Measurements from ENCODE around the gene ASIC4.

The ASIC4 gene

DNA sequence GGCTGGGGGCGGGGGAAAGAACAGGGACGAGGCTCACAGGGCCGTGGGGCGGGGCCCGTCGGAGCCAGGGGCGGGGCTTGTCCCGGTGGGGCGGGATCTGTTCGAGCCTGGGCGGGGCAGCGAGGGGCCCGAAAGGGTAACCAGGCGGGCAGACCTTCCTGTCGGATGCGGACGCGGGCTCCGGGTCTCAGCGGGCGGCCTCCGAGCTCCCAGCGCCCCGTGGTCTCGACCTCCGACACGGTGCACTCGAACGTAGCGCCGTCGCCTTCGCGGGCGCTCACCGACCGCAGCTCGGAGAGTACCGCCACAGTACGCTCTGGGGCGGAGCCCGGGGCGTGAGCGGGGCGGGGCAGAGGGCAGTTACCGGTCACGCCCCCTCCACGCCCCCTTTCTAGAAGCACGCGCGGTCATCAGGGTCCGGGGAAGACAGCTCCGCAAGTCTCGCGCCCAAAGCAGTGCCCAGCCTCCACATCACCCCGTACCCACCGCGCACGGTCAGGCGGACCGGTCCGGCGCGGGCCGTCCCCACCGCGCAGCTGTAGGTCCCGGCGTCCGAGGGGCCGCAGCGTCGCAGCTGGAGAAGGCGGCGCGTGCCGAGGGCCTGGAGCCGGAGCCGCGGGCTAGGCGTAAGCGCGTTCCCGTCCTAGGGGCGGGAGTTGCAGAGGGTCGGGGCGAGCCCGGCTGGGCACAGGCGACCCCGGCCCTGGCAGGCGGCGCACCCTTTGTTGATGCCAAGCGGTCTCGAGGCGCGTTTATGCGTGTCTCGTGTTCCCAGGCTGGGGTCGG is 38.3 kb downstream of the ASIC4 start:
- no peak overlapping the region for H3K27ac ChIP-seq (ENCODE audit: low read depth, low read length)
- peaks cover 9% of the 10 kb centered on the region in 2 donors for H3K27me3 ChIP-seq (ENCODE audit: control insufficient read depth in 1 of 2, insufficient read depth in 2 of 2, low read length in 2 of 2)
- peak overlapping the region; percentile 38 to 47 for H3K4me3 ChIP-seq (ENCODE audit: low read depth in 1 of 2, low read length in 2 of 2)
- H3K36me3 ChIP-seq (ENCODE audit: insufficient read depth, low read length): no peaks in the 10 kb centered on the region
- peaks cover 14% of the 10 kb centered on the region for H3K4me1 ChIP-seq (ENCODE audit: insufficient read depth, low read length)
- H3K9me3 ChIP-seq (ENCODE audit: low read length): no peaks in the 10 kb centered on the region
- H3K9ac ChIP-seq (ENCODE audit: low read length): no peak overlapping the region

DNA sequence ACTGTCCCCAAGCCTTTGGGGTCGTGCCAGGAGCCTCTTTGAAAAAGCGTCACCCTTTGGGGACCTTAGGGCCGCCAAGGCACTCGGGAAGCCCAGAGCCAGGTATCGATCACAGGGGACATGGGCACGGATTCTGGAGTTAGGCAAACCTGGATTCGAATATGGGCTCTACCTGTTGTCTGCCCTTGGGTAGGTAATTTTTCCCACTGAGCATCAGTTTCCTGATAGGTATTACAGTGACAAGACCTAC is 38.8 kb downstream of the ASIC4 start:
- H3K27me3 ChIP-seq (ENCODE audit: control insufficient read depth in 1 of 2, insufficient read depth in 2 of 2, low read length in 2 of 2): peaks cover 9% of the 10 kb centered on the region in 2 donors
- H3K36me3 ChIP-seq (ENCODE audit: insufficient read depth, low read length): no peaks in the 10 kb centered on the region
- H3K27ac ChIP-seq (ENCODE audit: low read depth, low read length): no peak overlapping the region
- peak overlapping the region; percentile 38 to 47 for H3K4me3 ChIP-seq (ENCODE audit: low read depth in 1 of 2, low read length in 2 of 2)
- H3K4me1 ChIP-seq (ENCODE audit: insufficient read depth, low read length): peaks cover 14% of the 10 kb centered on the region
- H3K9ac ChIP-seq (ENCODE audit: low read length): no peak overlapping the region
- no peaks in the 10 kb centered on the region for H3K9me3 ChIP-seq (ENCODE audit: low read length)

DNA sequence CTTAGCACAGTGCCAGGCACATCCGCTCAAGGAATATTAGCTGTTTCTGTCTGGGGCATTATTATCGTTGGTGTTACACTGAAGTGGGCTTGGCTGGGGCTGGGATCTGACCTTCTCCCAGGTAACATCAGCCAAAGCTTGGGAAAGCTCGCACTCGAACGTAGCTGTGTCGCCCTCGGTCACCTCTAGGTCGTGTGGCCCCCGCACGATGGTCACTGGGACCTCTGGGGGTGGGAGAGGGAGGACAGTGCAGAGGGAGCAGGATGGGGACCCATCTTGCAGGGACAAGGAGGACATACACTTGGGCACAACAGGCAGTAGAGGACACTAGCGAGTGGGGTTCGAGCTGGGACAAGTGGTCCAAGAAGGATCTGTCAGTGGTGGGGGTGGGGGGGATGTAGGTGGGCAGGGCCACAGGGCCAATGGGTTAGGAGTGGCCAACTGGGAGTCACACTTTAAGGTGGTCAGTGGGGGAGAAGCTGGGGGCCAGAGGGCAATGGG is 39.2 kb downstream of the ASIC4 start:
- Histone ChIP-seq H3K9me3 (ENCODE audit: low read length) (no peaks in the 10 kb centered on the region), H3K4me3 (ENCODE audit: low read depth in 1 of 2, low read length in 2 of 2) (peak overlapping the region in 1 of 2 donors; percentile 47), H3K27me3 (ENCODE audit: control insufficient read depth in 1 of 2, insufficient read depth in 2 of 2, low read length in 2 of 2) (peaks cover 9% of the 10 kb centered on the region in 2 donors), H3K9ac (ENCODE audit: low read length) (no peak overlapping the region), H3K27ac (ENCODE audit: low read depth, low read length) (no peak overlapping the region), H3K4me1 (ENCODE audit: insufficient read depth, low read length) (peaks cover 14% of the 10 kb centered on the region), H3K36me3 (ENCODE audit: insufficient read depth, low read length) (no peaks in the 10 kb centered on the region)

DNA sequence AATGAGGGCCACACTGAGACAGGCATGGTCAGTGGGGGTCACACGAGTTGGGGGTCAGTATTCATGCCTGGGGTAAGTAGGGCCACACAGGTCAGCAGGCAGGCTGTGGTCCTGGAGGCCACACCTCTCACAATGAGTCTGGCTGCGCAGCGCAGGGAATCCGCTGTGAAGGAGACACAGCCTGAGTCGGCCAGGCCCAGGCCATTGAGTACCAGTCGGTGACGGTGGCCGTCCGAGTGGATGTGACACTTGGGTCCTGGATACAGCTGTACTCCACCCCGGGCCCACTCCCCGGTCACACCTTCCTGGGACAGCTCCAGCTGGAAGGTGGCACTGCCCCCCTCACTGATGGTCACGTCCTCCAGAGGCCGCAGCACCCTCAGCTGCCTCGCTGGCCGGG is 40.1 kb downstream of the ASIC4 start:
- Histone ChIP-seq H3K27me3 (ENCODE audit: control insufficient read depth in 1 of 2, insufficient read depth in 2 of 2, low read length in 2 of 2) (peaks cover 9% of the 10 kb centered on the region in 2 donors), H3K9me3 (ENCODE audit: low read length) (no peaks in the 10 kb centered on the region), H3K27ac (ENCODE audit: low read depth, low read length) (no peak overlapping the region), H3K36me3 (ENCODE audit: insufficient read depth, low read length) (no peaks in the 10 kb centered on the region), H3K4me1 (ENCODE audit: insufficient read depth, low read length) (peaks cover 14% of the 10 kb centered on the region), H3K9ac (ENCODE audit: low read length) (no peak overlapping the region), H3K4me3 (ENCODE audit: low read depth in 1 of 2, low read length in 2 of 2) (no peak overlapping the region)

DNA sequence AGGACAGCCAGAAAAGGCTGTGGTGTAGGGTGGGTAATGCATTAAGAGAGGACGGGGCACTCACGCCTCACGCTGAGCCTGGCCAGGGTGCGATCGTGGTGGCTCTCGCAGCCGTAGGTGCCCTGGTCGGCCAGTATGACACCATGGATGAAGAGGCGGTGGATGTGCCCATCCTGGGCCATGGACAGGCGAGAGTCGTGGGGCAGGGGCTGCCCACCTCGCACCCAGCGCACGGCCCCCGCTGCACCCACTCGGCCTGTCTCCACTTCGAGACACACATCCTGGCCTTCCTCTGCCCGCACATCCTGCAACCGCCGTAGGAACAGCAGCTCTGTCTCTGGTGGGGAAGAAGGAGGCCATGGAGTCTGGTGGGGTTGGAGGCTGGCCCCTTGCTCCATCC is 41.7 kb downstream of the ASIC4 start:
- Histone ChIP-seq H3K4me3 (ENCODE audit: low read depth in 1 of 2, low read length in 2 of 2) (no peak overlapping the region), H3K36me3 (ENCODE audit: insufficient read depth, low read length) (no peaks in the 10 kb centered on the region), H3K9ac (ENCODE audit: low read length) (no peak overlapping the region), H3K4me1 (ENCODE audit: insufficient read depth, low read length) (peaks cover 21% of the 10 kb centered on the region), H3K27ac (ENCODE audit: low read depth, low read length) (no peak overlapping the region), H3K9me3 (ENCODE audit: low read length) (no peaks in the 10 kb centered on the region), H3K27me3 (ENCODE audit: control insufficient read depth in 1 of 2, insufficient read depth in 2 of 2, low read length in 2 of 2) (peaks cover 9% of the 10 kb centered on the region in 2 donors)

DNA sequence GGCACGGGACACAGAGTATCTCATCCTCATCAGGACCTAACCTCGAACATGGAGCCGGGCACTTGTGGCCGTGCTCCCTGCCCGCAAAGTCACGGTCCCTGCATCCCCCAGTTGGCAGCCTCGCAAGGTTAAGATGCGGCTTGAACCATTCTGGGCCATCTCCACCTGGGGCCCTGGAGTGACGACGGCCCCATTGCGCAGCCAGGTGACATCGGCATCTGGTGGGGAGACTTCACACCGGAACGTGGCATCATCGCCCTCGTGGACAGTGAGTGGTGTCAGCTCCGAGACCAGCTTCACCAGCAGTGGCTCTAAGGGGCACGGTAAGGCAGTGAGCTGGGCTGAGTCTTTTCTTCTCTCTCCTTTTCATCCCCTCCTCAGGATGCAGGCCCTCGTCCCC is 42.1 kb downstream of the ASIC4 start:
- Histone ChIP-seq H3K4me1 (ENCODE audit: insufficient read depth, low read length) (peaks cover 21% of the 10 kb centered on the region), H3K9me3 (ENCODE audit: low read length) (no peaks in the 10 kb centered on the region), H3K9ac (ENCODE audit: low read length) (no peak overlapping the region), H3K36me3 (ENCODE audit: insufficient read depth, low read length) (peaks cover under 1% of the 10 kb centered on the region), H3K4me3 (ENCODE audit: low read depth in 1 of 2, low read length in 2 of 2) (no peak overlapping the region), H3K27me3 (ENCODE audit: control insufficient read depth in 1 of 2, insufficient read depth in 2 of 2, low read length in 2 of 2) (peaks cover 7 to 9% of the 10 kb centered on the region in 2 donors), H3K27ac (ENCODE audit: low read depth, low read length) (no peak overlapping the region)

DNA sequence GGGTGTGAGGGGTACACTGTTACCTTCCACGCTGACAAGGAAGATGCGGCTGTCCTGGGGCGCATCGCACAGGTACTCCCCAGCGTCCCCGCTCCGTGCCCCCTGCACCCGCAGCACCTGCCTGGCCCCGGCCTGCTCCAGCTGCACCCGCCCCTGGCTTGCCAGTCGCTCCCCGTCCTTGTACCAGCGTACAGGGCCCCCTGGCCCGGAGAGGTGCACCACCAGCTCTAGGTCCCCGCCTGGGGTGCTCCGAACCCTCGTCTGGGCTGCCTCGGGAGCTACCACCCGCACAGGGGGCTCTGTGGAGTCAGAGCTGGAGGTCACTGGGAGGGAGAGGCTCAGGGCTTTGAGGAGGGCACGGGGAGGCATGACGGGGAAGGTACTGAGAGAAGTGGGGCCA is 43.0 kb downstream of the ASIC4 start:
- H3K36me3 ChIP-seq (ENCODE audit: insufficient read depth, low read length): peaks cover 10% of the 10 kb centered on the region
- no peak overlapping the region for H3K27ac ChIP-seq (ENCODE audit: low read depth, low read length)
- peaks cover 16% of the 10 kb centered on the region for H3K4me1 ChIP-seq (ENCODE audit: insufficient read depth, low read length)
- H3K27me3 ChIP-seq (ENCODE audit: control insufficient read depth in 1 of 2, insufficient read depth in 2 of 2, low read length in 2 of 2): peaks cover 0 to 9% of the 10 kb centered on the region in 2 donors
- H3K4me3 ChIP-seq (ENCODE audit: low read depth in 1 of 2, low read length in 2 of 2): no peak overlapping the region
- no peaks in the 10 kb centered on the region for H3K9me3 ChIP-seq (ENCODE audit: low read length)
- H3K9ac ChIP-seq (ENCODE audit: low read length): no peak overlapping the region

DNA sequence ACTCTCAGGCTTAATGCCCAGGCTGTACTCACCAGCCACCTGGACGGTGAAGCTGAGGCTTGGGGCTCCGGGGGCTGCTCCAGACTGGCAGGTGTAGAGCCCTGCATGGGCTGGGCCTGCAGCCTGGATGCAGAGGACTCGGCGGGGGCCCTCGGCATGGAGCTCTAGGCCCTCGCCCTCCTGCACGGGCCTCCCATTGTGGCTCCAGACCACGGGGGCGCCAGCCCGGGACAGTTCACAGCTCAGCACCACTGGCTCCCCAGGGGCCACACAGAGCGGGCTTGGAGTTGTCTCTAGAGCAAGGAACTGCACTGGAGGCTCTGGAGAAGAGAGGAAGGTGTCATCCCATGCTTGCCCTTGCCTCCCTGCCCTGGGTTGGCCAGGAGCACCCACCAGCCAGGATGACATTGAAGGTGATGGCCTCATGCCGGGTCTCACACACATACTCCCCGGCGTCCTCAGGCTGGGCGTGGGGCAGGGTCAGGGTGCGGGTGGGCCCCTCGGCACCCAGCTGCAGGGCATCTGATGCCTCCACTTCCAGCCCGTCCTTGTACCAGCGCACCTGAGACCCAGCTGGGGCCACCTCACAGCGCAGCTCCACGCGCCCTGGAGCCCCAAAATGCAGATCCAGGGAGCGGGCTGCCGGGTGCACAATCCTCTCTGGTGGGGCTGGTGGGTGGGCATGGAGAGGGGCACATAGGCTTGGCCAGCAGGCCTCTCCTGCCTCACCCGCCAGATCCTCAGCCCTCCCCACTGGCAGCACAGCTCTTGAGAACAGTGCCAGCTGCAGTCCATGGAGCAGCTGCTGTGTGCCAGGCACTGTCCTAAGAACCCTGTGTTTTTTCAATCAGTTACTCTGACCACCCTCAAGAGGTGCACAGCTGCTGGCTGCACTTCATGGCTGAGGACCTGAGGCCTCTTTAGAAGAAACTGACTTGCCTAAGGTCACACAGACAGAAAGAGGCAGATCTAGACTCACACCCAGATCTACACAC is 43.8 kb downstream of the ASIC4 start:
- H3K36me3 ChIP-seq (ENCODE audit: insufficient read depth, low read length): peaks cover 17% of the 10 kb centered on the region
- no peak overlapping the region for H3K27ac ChIP-seq (ENCODE audit: low read depth, low read length)
- H3K4me1 ChIP-seq (ENCODE audit: insufficient read depth, low read length): peaks cover 11% of the 10 kb centered on the region
- no peak overlapping the region for H3K9ac ChIP-seq (ENCODE audit: low read length)
- H3K9me3 ChIP-seq (ENCODE audit: low read length): no peaks in the 10 kb centered on the region
- no peak overlapping the region for H3K4me3 ChIP-seq (ENCODE audit: low read depth in 1 of 2, low read length in 2 of 2)
- H3K27me3 ChIP-seq (ENCODE audit: control insufficient read depth in 1 of 2, insufficient read depth in 2 of 2, low read length in 2 of 2): peaks cover 0 to 7% of the 10 kb centered on the region in 2 donors

DNA sequence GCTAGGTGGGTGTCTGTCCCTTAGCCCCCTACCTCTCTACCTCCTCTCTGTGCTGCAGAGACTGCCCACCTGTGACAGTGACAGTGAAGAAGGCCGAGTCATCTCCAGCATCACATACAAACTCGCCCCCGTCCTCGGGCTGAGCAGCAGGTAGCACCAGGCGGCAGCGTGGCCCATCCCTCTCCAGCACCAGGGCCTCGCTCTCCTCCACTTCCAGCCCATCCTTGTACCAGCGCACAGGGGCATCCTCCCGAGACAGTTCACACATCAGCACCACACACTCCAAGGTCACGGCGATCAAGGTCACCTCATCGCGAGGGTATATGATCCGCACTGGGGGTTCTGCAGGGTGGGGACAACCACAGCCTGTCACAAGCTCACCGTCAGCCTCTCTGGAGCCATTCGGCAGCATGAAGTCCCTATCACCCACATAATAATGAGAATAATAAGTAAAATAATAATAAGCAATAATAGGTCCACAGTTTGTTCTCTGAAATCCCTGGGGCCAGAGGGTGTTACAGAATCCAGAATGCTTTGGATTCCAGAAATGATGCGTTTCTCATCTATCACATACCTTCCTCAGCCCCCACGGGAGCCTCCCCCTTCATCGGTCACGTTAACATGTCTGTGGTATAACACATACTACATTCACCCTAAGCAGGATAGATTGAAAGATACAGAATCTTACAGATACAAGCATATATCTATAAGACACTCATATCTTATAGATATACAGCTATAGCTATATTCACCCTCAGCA is 45.1 kb downstream of the ASIC4 start:
- no peak overlapping the region for H3K9ac ChIP-seq (ENCODE audit: low read length)
- peaks cover 7% of the 10 kb centered on the region for H3K4me1 ChIP-seq (ENCODE audit: insufficient read depth, low read length)
- H3K27ac ChIP-seq (ENCODE audit: low read depth, low read length): no peak overlapping the region
- no peaks in the 10 kb centered on the region for H3K9me3 ChIP-seq (ENCODE audit: low read length)
- no peak overlapping the region for H3K4me3 ChIP-seq (ENCODE audit: low read depth in 1 of 2, low read length in 2 of 2)
- H3K36me3 ChIP-seq (ENCODE audit: insufficient read depth, low read length): peaks cover 27% of the 10 kb centered on the region
- no peaks in the 10 kb centered on the region for H3K27me3 ChIP-seq (ENCODE audit: control insufficient read depth in 1 of 2, insufficient read depth in 2 of 2, low read length in 2 of 2)

DNA sequence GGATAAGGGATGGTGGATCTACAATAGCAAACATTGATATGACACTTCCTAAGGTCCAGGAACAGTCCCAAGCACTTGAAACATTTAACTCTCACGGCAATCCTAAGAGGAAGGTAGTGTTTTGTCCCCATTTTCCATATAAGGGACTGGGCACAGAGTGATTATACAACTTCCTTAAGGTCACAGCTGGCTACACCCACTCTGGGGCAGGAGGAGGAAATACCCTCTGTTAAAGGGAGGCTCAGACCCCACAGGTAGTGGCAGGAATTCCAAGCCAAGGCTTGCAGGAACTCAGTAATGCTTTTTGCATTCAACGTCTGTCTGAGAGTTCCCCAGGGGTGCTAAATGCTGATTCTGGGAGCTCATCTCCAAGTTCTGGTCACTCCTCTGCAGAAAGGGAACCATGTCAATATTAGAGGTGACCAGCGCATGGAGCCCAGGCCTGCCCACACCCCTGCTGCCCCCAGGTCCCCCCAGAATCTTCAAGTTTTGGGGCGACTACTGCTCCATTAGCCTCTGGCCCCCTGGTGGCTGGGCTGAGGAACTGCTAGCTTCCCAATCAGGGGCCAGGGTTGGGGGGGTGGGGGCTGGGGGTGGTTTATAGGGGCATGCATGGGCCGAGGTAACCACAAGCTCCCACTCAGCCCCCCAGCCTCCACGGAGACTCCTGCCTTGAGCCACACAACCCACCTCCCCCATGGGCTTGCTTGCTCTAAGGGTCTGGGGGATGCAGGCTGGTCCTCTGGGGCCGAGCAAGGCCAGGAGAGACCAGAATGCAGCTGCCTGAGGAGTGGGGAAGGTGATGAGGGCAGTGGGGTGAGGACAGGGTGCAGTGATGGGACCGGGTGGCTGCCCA is 46.0 kb downstream of the ASIC4 start:
- H3K27me3 ChIP-seq (ENCODE audit: control insufficient read depth in 1 of 2, insufficient read depth in 2 of 2, low read length in 2 of 2): no peaks in the 10 kb centered on the region
- H3K9ac ChIP-seq (ENCODE audit: low read length): no peak overlapping the region
- H3K36me3 ChIP-seq (ENCODE audit: insufficient read depth, low read length): peaks cover 27% of the 10 kb centered on the region
- no peak overlapping the region for H3K27ac ChIP-seq (ENCODE audit: low read depth, low read length)
- H3K4me3 ChIP-seq (ENCODE audit: low read depth in 1 of 2, low read length in 2 of 2): no peak overlapping the region
- H3K9me3 ChIP-seq (ENCODE audit: low read length): no peaks in the 10 kb centered on the region
- H3K4me1 ChIP-seq (ENCODE audit: insufficient read depth, low read length): peaks cover 7% of the 10 kb centered on the region

Measured in muscle layer of colon (tissue), 2 donors.